Retinal pigment epithelial cell (primary cell): ENCODE results near the gene RNF169.

Experiments
- DNase-seq: peaks from one replicate; pipeline ENCODE4 v3.0.0-alpha.2; 2010; ENCODE audit warnings: low read depth
- H3K4me3 ChIP-seq: 2 replicates; pipeline ENCODE4 v1.5.1; 2011; ENCODE audit warnings: mild to moderate bottlenecking, low read length, control low read depth, moderate library complexity
- CTCF ChIP-seq: conservative IDR thresholded peaks from 2 replicates; pipeline ENCODE4 v1.5.1; 2011; ENCODE audit warnings: low read depth, low read length, control low read depth, inconsistent platforms

The RNF169 gene

GRCh38 chr11:74866557-74866956 lies 117.9 kb downstream of the RNF169 start:
- no peak for TF ChIP-seq CTCF
- H3K4me3 ChIP-seq = no peak overlapping the region
- no peak for DNase-seq

- DNase-seq = no peak
- no peak overlapping the region for H3K4me3 ChIP-seq
- peak; percentile 44 for TF ChIP-seq CTCF
Observed at GRCh38 chr11:74870485-74870884, 121.8 kb downstream of the RNF169 start.

GRCh38 chr11:74871037-74871436 lies 122.4 kb downstream of the RNF169 start:
- TF ChIP-seq CTCF = no peak
- no peak overlapping the region for H3K4me3 ChIP-seq
- no peak for DNase-seq

- TF ChIP-seq CTCF = peak; percentile 61
- no peak for DNase-seq
- no peak overlapping the region for H3K4me3 ChIP-seq
Observed at GRCh38 chr11:74877132-74877531, 128.5 kb downstream of the RNF169 start.
